GM21723 (cell line): Measurements from ENCODE around the gene FZD7.

Experiments used
- ATAC-seq: cut with Tn5 transposase; IDR thresholded peaks from one replicate; pipeline ENCODE4 v1.9.1; 2021; ENCODE audit warnings: mild to moderate bottlenecking, moderate library complexity; ENCODE audit not compliant: unreplicated experiment

Gene FZD7

DNA sequence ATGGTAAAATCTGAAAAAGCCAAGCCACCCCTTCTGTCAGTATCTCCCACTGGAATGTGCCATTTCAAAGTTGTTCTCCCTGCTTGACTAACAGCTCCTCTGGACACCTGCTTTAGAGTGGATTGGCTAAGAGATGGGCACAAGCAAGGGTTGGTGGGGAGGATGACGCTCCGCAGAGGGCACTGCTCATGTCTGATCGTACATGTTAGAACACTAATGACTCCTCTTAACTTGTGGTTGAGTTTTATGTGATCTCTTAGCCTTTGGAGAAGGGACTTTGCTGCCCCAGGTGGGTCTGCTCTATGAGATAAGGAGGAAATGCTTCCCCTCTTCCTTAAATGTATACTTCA, 31.2 kb downstream of the FZD7 start:
- no peak for ATAC-seq

DNA sequence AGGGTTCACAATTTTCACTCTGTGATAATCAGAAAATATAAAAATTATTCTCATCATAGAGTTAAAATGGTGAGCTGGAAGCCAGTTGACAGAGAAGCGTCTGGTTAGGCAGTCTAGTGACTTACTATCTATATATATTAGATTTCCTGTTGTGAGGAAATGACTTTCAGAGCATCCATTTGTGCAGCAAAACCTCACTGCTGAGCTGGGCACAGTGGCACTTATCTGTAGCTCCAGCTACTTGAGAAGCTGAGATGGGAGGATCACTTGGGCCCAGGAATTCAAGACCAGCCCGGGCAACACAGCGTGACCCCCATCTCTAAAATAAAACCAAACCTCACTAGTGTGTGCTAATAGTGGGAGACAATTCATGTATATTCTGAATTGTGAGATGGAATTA, 32.2 kb downstream of the FZD7 start:
- no peak for ATAC-seq

DNA sequence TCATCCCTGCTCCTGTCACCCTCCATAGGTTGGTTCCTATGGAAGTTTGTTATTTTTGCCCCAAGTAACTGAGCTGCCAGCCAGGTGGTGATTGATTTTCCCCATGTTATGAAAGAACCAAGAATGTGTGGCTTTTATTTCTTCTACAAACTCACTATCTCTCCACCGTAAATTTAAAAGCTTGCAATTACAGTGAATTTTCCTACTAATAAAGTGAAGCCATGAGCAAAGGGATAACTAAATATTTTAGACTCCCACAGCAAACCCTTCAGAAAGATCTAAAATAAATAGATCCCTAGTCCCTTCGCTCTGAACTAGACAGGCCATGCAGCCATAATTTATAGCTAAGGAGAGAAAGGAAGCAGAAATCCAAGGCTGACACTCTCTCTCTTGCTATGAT, 33.2 kb downstream of the FZD7 start:
- ATAC-seq: no peak

DNA sequence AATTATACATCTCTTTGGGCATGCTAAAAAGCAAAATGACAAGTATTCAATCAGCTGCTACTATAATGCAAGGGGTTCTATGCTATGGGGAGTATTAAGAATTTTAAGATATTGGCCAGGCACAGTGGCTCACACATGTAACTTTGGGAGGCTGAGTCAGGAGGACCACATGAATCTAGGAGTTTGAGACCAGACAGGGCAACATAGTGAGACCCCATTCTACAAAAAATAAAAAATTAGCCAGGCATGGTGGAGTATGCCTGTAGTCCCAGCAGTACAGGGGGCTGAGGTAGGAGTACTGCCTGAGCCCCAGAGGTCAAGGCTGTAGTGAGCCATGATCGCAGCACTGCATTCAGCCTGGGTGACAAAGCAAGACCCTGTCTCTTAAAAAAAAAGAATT, 33.9 kb downstream of the FZD7 start:
- ATAC-seq: no peak

DNA sequence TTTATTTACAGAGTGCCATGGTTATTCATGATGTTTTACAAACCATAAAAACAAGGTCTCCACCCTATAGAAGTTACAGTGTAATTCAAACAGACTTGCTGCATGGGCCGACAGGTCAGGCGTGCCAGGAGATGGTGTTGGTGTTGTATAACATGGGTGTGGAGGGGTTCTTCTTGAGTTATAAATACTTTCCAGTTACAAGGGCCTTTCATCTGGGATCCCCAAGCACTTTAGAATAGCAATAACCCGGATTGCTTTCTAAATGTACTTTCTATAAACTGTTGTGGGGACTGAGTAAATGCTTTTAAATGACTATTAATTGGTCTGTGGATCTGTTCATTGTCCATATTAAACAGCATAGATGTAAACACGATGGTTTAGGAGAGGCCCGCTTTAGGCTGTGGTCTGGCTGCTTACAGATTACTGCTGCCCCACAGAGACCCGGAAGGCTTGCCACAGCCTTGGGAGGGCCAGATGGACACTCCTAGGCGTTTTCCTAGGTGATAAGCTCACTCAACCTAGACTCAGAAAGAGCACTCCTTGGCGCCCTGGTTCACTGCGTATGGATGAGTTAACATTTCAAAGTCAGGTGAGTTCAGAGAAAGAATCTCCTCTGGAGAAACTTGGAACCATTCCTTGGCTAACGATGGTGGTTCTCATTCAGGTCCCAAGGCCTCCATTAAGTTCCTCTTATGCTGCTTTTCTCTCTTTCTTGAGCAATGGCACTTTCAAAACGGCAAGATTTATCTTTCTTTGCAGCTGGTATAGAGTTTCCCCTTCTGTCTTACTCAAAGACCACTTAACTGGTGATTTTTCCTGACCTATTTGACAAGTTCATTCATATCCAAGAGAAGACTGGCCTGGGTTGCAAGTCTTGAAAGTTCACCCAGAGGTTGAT, 35.8 kb downstream of the FZD7 start:
- ATAC-seq: no peak

DNA sequence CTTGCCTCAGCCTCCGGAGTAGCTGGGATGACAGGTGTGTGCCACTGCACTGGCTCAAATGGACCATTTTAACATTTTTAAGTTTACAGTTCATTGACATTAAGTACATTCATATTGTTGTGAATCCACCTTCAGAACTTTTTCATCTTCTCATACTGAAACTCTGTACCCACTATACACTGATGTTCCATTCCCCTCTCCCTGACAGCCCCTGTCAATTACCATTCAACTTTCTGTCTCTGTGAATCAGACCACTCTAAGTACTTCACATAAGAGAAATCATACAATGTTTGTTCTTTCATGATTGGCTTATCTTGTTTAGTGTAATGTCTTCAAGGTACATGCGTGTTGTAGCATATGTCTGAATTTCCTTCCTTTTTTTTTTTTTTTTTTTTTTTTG, 37.5 kb downstream of the FZD7 start:
- ATAC-seq: no peak

DNA sequence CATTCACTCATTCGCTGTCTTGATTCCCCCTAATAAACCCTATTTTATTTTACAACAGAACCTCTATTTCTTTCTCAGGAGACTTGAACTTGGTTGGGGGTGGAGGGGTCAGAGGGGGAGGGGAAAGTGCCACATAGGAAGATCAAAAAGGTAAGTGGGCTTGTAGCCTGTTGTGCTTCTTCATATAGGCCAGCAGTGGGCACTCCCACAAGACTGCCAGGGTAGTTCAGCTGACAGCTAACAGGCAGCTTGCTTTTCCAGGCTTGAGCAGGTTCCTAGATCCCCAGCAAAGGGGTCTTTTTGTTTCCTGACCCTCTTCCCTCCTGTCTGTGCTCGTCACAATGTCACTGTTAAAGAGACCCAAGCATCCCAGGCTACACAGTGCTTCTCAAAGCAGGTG, 38.6 kb downstream of the FZD7 start:
- ATAC-seq: no peak

DNA sequence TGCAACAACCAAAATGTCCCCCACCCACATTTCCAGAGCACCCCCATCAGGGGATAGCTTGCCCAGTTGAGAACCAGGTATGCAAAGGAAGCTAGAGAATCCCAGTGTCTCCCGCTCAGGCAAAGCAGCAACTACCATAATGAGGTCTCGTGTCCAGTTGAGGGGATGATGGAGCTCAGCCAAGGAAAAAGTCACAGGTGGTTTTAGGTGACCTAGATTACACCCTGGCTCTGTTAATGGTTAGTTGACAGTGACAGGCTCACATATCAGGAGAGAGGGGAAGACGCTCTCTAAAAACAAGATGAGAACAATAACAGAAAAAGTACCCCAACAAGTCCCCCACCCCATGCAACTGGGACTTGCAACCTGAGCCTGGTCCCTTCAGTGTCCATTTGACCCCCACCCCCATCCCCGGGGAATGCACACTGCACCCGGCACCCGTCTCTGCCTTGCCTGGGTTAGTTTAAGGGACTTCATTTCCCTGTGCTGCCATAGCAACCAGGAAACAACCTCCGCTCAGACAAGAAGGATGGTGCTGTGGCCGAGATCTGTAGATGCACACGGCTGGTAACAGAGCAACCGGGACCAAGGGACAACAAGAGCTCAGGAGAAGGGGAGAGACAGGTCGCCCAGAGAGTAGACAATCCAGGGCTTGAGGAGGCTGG, 39.2 kb downstream of the FZD7 start, which contains the start of gene KIAA2012:
Gene KIAA2012, plus strand, starts transcription at position 519 of the 665 bp plus-strand sequence. CDS start 373 bp downstream, outside the sequence.
- no peak for ATAC-seq

DNA sequence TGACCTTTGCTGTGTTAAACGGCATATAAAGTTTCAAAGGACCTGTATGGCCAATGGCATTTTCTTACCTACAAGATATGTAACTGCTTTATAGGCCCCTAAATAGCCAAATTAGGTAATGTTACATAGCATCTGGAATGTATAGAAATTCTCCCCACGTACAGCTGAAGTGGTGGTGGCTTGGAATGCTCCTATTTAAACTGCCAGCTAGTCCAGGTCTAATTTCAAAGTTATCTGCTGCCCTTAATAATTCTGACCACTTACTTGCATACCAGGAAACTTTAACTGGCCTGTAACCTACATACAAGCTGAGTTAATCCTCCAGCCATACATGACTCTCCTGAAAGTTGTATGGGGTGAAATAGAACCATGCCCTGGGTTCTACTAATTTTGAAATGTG, 40.7 kb downstream of the FZD7 start:
- no peak for ATAC-seq

DNA sequence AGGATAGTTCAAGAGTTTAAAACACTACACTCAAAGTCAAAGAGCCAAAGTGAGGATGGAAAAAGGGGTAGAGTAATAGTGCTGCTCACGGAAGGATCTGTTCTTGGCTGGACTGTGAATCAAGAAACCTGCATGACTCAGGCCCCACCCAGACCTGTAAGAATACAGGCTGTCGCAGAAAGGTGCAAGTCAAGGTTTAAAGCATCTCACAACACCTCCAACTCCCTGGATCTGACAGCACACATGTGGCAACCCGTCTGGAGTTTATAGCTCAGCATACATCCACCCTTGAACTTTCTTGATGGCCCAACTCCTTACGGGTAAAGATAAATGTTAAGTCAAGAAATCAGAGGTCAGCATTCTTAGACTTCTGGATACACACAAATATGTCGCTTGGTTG, 45.7 kb downstream of the FZD7 start:
- ATAC-seq: no peak

DNA sequence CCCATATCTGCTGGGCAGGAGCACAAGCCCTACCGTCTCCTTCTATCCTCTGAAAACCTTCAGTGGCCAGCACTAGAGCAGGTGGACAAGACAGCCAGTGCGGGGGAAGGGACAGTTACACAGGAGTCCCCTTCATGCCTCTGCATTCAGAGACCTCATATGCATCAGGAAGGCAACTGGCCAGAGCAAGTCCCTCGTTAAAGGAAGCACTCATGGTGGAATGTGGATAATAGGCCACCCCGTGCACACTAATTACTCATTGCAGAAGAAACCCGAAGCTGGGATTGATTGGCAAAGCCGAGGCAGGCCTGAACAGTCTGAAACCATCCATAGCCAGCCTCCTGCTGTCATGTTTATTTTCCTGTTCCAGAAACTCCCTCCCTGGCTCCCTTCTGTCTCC, 50.6 kb downstream of the FZD7 start:
- no peak for ATAC-seq
